SH-SY5Y (cell line): ENCODE results near the gene SPDL1.

ENCODE experiments used
- GATA2 ChIP-seq: IDR thresholded peaks from 2 replicates; pipeline ENCODE4 v1.6.1; 2011; ENCODE audit warnings: mild to moderate bottlenecking, low read depth, low read length
- GATA3 ChIP-seq: IDR thresholded peaks from 2 replicates; pipeline ENCODE4 v1.6.1; 2011; ENCODE audit warnings: low read depth, mild to moderate bottlenecking, low read length, moderate library complexity

DNA sequence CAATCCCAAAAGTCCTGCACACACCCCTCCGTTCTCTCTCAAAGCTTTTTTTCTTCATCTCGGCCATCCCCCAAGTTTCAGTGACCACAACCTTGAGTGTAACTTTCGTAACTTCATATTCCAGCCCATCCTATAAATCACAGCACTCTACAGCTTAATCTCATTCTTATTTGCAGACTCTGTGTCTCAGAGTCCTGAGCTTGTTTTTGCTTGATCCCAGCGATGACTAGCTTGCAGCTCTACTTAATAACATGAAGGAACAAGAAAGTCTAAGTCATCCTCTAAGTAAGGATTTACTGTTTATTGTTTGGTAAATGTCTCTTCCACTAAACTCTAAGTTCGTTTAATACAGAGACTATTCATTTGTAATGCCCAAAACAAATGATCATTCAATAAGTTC lies 2.6 kb upstream of the SPDL1 start:
- no peak for TF ChIP-seq GATA2
- TF ChIP-seq GATA3 = no peak
